GM12878 (cell line): Measurements from ENCODE around the gene C10orf90. TPM values are rescaled to one million over a fixed set of nuclear protein-coding genes. Genes with fewer than 3 reads are reported as not detected.

Source experiments
- ATAC-seq: fragments of 200-7000 bp; cut with Tn5 transposase; 3 replicates; pipeline ENCODE4 v1.9.1; 2020; ENCODE audit warnings: mild to moderate bottlenecking, moderate library complexity
- BruUV-seq: library from RNA; stranded (reverse); fragments of 400-500 nt; replicated peaks from 2 replicates; lab custom pipeline; 2021; lab: Mats Ljungman, UMichigan
- CTCF ChIA-PET: fragments of 300-600 bp; sonication (Branson Sonifier 250); formaldehyde crosslinking; extraction: SDS; loops from one replicate; lab custom pipeline; 2021; ENCODE audit warnings: inconsistent platforms; lab: Yijun Ruan, JAX
- POLR2A ChIA-PET: fragments of 350-600 bp; formaldehyde crosslinking; extraction: SDS; loops from one replicate; lab custom pipeline; 2021; ENCODE audit warnings: inconsistent platforms; lab: Charles Lee
- RAD21 ChIA-PET: fragments of 300-600 bp; sonication (Branson Sonifier 250); formaldehyde crosslinking; loops from one replicate; lab custom pipeline; 2023; ENCODE audit warnings: antibody characterized with exemption; ENCODE audit not compliant: unreplicated experiment; lab: Charles Lee
- SMC1A ChIA-PET: fragments of 300-600 bp; sonication (Branson Sonifier 250); formaldehyde crosslinking; loops from one replicate; lab custom pipeline; 2023; ENCODE audit not compliant: unreplicated experiment, uncharacterized antibody; lab: Charles Lee
- DNase-seq: peaks from one replicate; pipeline ENCODE4 v3.0.0-alpha.2; 2011; ENCODE audit warnings: low read depth, low spot score
- FAIRE-seq: peaks from 3 replicates; lab custom pipeline; 2011; peaks lifted over from hg19 to GRCh38; lab: Jason Lieb, UNC
- H2AFZ ChIP-seq: 2 replicates; pipeline ENCODE4 v1.6.0; 2011; ENCODE audit warnings: low read depth, low read length, control low read depth; ENCODE audit not compliant: control insufficient read depth
- H3K27ac ChIP-seq: 2 replicates; pipeline ENCODE4 v1.5.1; 2011; ENCODE audit warnings: control low read depth; ENCODE audit not compliant: control insufficient read depth, insufficient read depth
- H3K27me3 ChIP-seq, 2 experiments: replicated peaks in 1 of 2; 2 replicates each; pipeline versions ENCODE4 v1.6.0 to v1.6.1; 2011; ENCODE audit warnings: low read length in 1 of 2; ENCODE audit not compliant: control insufficient read depth in 2 of 2, insufficient read depth in 2 of 2
- H3K36me3 ChIP-seq, 2 experiments: 2 replicates each; pipeline ENCODE4 v1.5.1; 2011; ENCODE audit warnings: low read length in 1 of 2; ENCODE audit not compliant: control insufficient read depth in 2 of 2, insufficient read depth in 2 of 2
- H3K4me1 ChIP-seq: 2 replicates; pipeline ENCODE4 v1.6.1; 2011; ENCODE audit warnings: mild to moderate bottlenecking, low read length, moderate library complexity, mixed read lengths; ENCODE audit not compliant: control insufficient read depth, insufficient read depth
- H3K4me2 ChIP-seq: 2 replicates; pipeline ENCODE4 v1.6.0; 2011; ENCODE audit warnings: control low read depth; ENCODE audit not compliant: control insufficient read depth, insufficient read depth
- H3K4me3 ChIP-seq: fragments of 200-600 bp; sonication (generic); 2 replicates; pipeline ENCODE4 v1.5.1; 2016
- H3K79me2 ChIP-seq: 2 replicates; pipeline ENCODE4 v1.6.0; 2011; ENCODE audit warnings: low read length; ENCODE audit not compliant: control insufficient read depth, insufficient read depth
- H3K9ac ChIP-seq: 2 replicates; pipeline ENCODE4 v1.8.0; 2011; ENCODE audit warnings: low read length, control low read depth, mixed read lengths; ENCODE audit not compliant: control insufficient read depth, insufficient read depth
- H3K9me3 ChIP-seq: replicated peaks from 3 replicates; pipeline ENCODE4 v1.5.1; 2011; ENCODE audit warnings: mild to moderate bottlenecking, low read length; ENCODE audit not compliant: control insufficient read depth, insufficient read depth
- H4K20me1 ChIP-seq: 2 replicates; pipeline ENCODE4 v1.6.0; 2011; ENCODE audit not compliant: control insufficient read depth, insufficient read depth
- BHLHE40 ChIP-seq, 2 experiments: fragments of 450-650 bp in 1 of 2; IDR thresholded peaks; 2 replicates each; pipeline ENCODE4 v1.6.1; 2011 to 2017; ENCODE audit warnings: low read depth in 2 of 2, borderline replicate concordance in 1 of 2, improper control_type of control experiment in 1 of 2, low read length in 1 of 2, mild to moderate bottlenecking in 1 of 2
- E4F1 ChIP-seq: fragments of 450-650 bp; IDR thresholded peaks from 2 replicates; pipeline ENCODE4 v1.6.1; 2018; ENCODE audit warnings: borderline replicate concordance, mild to moderate bottlenecking; ENCODE audit not compliant: partially characterized antibody
- EP300 ChIP-seq, 2 experiments: fragments of 150-350 bp in 1 of 2; IDR thresholded peaks; 2 replicates each; pipeline ENCODE4 v1.6.1; 2011 to 2012; ENCODE audit warnings: low read depth in 2 of 2, low read length in 2 of 2, borderline replicate concordance in 1 of 2, improper control_type of control experiment in 1 of 2, inconsistent platforms in 1 of 2; ENCODE audit not compliant: control insufficient read depth in 1 of 2
- HDGF ChIP-seq: fragments of 450-650 bp; IDR thresholded peaks from 2 replicates; pipeline ENCODE4 v1.6.1; 2016; ENCODE audit warnings: antibody characterized with exemption
- NFIC ChIP-seq: IDR thresholded peaks from 2 replicates; pipeline ENCODE4 v1.6.1; 2012; ENCODE audit warnings: low read depth, mild to moderate bottlenecking, inconsistent platforms, low read length, moderate library complexity
- PBX3 ChIP-seq: IDR thresholded peaks from 2 replicates; pipeline ENCODE4 v1.6.1; 2011; ENCODE audit warnings: mild to moderate bottlenecking, low read depth, low read length, moderate library complexity; ENCODE audit not compliant: insufficient replicate concordance
- RCOR1 ChIP-seq: conservative IDR thresholded peaks from 2 replicates; pipeline ENCODE4 v1.6.1; 2012; ENCODE audit warnings: low read depth, low read length, improper control_type of control experiment
- RELB ChIP-seq: fragments of 450-650 bp; IDR thresholded peaks from 2 replicates; pipeline ENCODE4 v1.6.1; 2017; ENCODE audit warnings: low read depth, mild to moderate bottlenecking, moderate library complexity
- RUNX3 ChIP-seq: IDR thresholded peaks from 2 replicates; pipeline ENCODE4 v1.6.1; 2012; ENCODE audit warnings: low read length, inconsistent platforms
- SMC3 ChIP-seq: IDR thresholded peaks from 2 replicates; pipeline ENCODE4 v1.6.1; 2011; ENCODE audit warnings: low read length, improper control_type of control experiment, borderline replicate concordance
- STAT1 ChIP-seq: fragments of 450-650 bp; conservative IDR thresholded peaks from 2 replicates; pipeline ENCODE4 v1.6.1; 2014; ENCODE audit warnings: antibody characterized with exemption, mild to moderate bottlenecking
- ZZZ3 ChIP-seq: IDR thresholded peaks from 2 replicates; pipeline ENCODE4 v1.6.1; 2011; ENCODE audit warnings: low read depth; ENCODE audit not compliant: control insufficient read depth, insufficient read length
- WGBS: methylation state at CpG from one replicate; pipeline ENCODE4 v1.1.6; 2016; ENCODE audit warnings: low lambda C conversion rate; ENCODE audit not compliant: insufficient replicate concordance, insufficient coverage; ENCODE audit errors: missing lambda C conversion rate; 5-methylcytosine and 5-hydroxymethylcytosine counted together
- in situ Hi-C: fragments of 300-500 bp; cut with MboI; formaldehyde crosslinking; loops from 9 replicates; pipeline ENCODE4 v1.14.3; 2018; ENCODE audit warnings: mixed read lengths
- intact Hi-C: fragments of 100-400 bp; cut with micrococcal nuclease; formaldehyde crosslinking; loops from one replicate; pipeline ENCODE4 v1.14.2; 2022; ENCODE audit not compliant: unreplicated experiment
- polyA plus RNA-seq, 11 experiments: library from polyadenylated mRNA; depleted of rRNA in 4 of 11; unstranded in 6 of 11; stranded (reverse) in 5 of 11; fragments of >200 nt; fragmentation: Nextera tagmentation in 4 of 11; fragmentation: Illumina TruSeq in 1 of 11; extraction: Ambion mirVana in 4 of 11; extraction: Trizol in 1 of 11; gene quantifications; 1 replicate in 1 of 11; 2 replicates in 10 of 11; pipeline versions ENCODE4 v1.2.1 to v1.2.3, GENCODE V29; 2011 to 2016; ENCODE audit warnings: inconsistent platforms in 2 of 11, missing spikeins in 2 of 11, low read depth in 1 of 11
- total RNA-seq, 4 experiments: library from RNA; depleted of rRNA in 3 of 4; stranded (reverse); fragments of >200 nt in 3 of 4; fragmentation: Illumina TruSeq in 1 of 4; extraction: Trizol in 1 of 4; gene quantifications; 2 replicates each; pipeline versions ENCODE4 v1.2.1 to v1.2.3, GENCODE V29; 2013 to 2021
- TF ChIP-seq, protein P1 (sequence below): fragments of 450-650 bp; IDR thresholded peaks from 2 replicates; pipeline ENCODE4 v1.6.1; 2017; ENCODE audit warnings: mild to moderate bottlenecking, low read depth, inconsistent platforms; ENCODE audit not compliant: poor library complexity, severe bottlenecking

The C10orf90 gene
- total and polyA plus RNA-seq, 10 of the 15 experiments (the other 5 are each of a cell fraction or from before 2014, with no cell fraction given): 0.04 TPM; not detected in 9

GRCh38 chr10:126599949-126600682 lies 70.4 kb downstream of the C10orf90 start:
- no peaks in the 10 kb centered on the region for H3K9me3 ChIP-seq
- no peaks in the 10 kb centered on the region for H3K79me2 ChIP-seq
- no peak overlapping the region for H2AFZ ChIP-seq
- in situ Hi-C loops: no loop called here
- WGBS: 50% methylated on average over 19 of the region's 19 CpGs
- no peaks in the 10 kb centered on the region for H3K4me1 ChIP-seq
- CTCF ChIA-PET: no interaction called here
- H3K4me3 ChIP-seq: no peak overlapping the region
- TF ChIP-seq, protein P1, sequence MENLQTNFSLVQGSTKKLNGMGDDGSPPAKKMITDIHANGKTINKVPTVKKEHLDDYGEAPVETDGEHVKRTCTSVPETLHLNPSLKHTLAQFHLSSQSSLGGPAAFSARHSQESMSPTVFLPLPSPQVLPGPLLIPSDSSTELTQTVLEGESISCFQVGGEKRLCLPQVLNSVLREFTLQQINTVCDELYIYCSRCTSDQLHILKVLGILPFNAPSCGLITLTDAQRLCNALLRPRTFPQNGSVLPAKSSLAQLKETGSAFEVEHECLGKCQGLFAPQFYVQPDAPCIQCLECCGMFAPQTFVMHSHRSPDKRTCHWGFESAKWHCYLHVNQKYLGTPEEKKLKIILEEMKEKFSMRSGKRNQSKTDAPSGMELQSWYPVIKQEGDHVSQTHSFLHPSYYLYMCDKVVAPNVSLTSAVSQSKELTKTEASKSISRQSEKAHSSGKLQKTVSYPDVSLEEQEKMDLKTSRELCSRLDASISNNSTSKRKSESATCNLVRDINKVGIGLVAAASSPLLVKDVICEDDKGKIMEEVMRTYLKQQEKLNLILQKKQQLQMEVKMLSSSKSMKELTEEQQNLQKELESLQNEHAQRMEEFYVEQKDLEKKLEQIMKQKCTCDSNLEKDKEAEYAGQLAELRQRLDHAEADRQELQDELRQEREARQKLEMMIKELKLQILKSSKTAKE: no peak
- TF ChIP-seq RELB: no peak
- TF ChIP-seq STAT1: no peak
- no peak for TF ChIP-seq BHLHE40 (IDR thresholded peaks at IDR 0.05; ENCODE audit: borderline replicate concordance in 1 of 2, low read depth in 2 of 2, low read length in 1 of 2)
- TF ChIP-seq RUNX3: no peak
- no peak for TF ChIP-seq HDGF
- TF ChIP-seq SMC3: no peak
- no peak for TF ChIP-seq EP300 (IDR thresholded peaks at IDR 0.05; ENCODE audit: borderline replicate concordance in 1 of 2, control insufficient read depth in 1 of 2, low read depth in 2 of 2, low read length in 2 of 2)
- no peak for TF ChIP-seq ZZZ3
- no peak for TF ChIP-seq RCOR1
- TF ChIP-seq PBX3: no peak
- no peak for TF ChIP-seq NFIC
- TF ChIP-seq E4F1: no peak
- TF ChIP-seq, all 136 proteins: peak for 0
- Histone ChIP-seq H3K27ac (no peak overlapping the region), H3K27me3 (no peaks in the 10 kb centered on the region), H3K4me2 (no peak overlapping the region), H3K36me3 (no peaks in the 10 kb centered on the region), H4K20me1 (no peaks in the 10 kb centered on the region), H3K9ac (no peak overlapping the region)
- ATAC-seq: no peak
- ChIA-PET POLR2A (no interaction called here), RAD21 (no interaction called here), SMC1A (no interaction called here)
- intact Hi-C loops: loop anchor here (5.0 kb wide), 1 partner anchor 618 kb away; no protein-coding TSS in a partner anchor
- FAIRE-seq: no peak
- no TSS peak for BruUV-seq
- no peak for DNase-seq
